ENCODE data around the gene SYCN.
"Not testable (repeated sequence)": the region's sequence is repeated elsewhere in the genome, so short reads cannot be mapped to it uniquely, and the experiment has no call there.

The SYCN gene

DNA sequence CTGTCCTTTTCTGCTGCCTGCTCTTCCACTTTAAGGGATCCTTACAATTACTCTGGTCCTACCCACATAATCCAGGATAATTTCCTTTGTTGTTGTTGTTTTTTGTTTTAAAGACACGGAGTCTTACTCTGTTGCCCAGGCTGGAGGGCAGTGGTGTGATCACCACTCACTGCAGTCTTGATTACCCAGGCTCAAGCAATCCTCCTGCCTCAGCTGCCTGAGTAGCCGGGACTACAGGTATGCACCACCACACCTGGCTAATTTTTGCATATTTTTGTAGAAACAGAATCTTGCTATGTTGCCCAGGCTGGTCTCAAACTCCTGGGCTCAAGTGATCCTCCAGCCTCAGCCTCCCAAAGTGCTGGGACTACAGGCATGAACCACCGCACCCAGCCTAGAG lies 11.3 kb upstream of the SYCN start:
- H3K4me1 ChIP-seq (ENCODE audit: control insufficient read depth in 2 of 2, insufficient read depth in 1 of 2, low read depth in 1 of 2, low read length in 2 of 2); H2BK120ac ChIP-seq (ENCODE audit: low read depth, low read length); H3K9me3 ChIP-seq (replicated peaks in 1 of 2; ENCODE audit: control insufficient read depth in 2 of 2, insufficient read depth in 1 of 2, low read depth in 1 of 2, low read length in 2 of 2); H2BK15ac ChIP-seq (ENCODE audit: low read length); H3K4me3 ChIP-seq (ENCODE audit: low read length in 2 of 2); H2BK12ac ChIP-seq (ENCODE audit: low read length); H2AK5ac ChIP-seq (ENCODE audit: low read depth, low read length); H3K27me3 ChIP-seq (ENCODE audit: control insufficient read depth in 3 of 3, insufficient read depth in 3 of 3, low read depth in 1 of 3, low read length in 3 of 3); H3K23ac ChIP-seq (ENCODE audit: low read depth, low read length, poor library complexity); H2BK5ac ChIP-seq (ENCODE audit: low read length); H3K4ac ChIP-seq (ENCODE audit: low read length); H3K18ac ChIP-seq (ENCODE audit: low read length); DNase-seq (ENCODE audit: low spot score); H3K79me1 ChIP-seq (ENCODE audit: low read depth, low read length); H3K14ac ChIP-seq (ENCODE audit: low read length); H4K8ac ChIP-seq (ENCODE audit: low read depth, low read length); H3K4me2 ChIP-seq (ENCODE audit: insufficient read depth, low read length, poor library complexity, severe bottlenecking); H4K91ac ChIP-seq (ENCODE audit: low read depth, low read length, poor library complexity); H3K36me3 ChIP-seq (replicated peaks in 1 of 2; ENCODE audit: control insufficient read depth in 2 of 2, insufficient read depth in 2 of 2, low read length in 2 of 2); H3K9ac ChIP-seq (ENCODE audit: low read depth, low read length, poor library complexity); H2AFZ ChIP-seq (ENCODE audit: low read length); H3K27ac ChIP-seq (replicated peaks; ENCODE audit: low read length): not testable (repeated sequence)
- no CpG with 5 or more reads among the region's 3 CpGs for WGBS, 2 donors (ENCODE audit: extremely low coverage in 2 of 2, insufficient read length in 2 of 2, insufficient replicate concordance in 1 of 2)

GRCh38 chr19:39212375-39212742 lies 8.3 kb upstream of the SYCN start:
- Histone ChIP-seq H2BK5ac (ENCODE audit: low read length) (no peak overlapping the region), H4K91ac (ENCODE audit: low read depth, low read length, poor library complexity) (no peak overlapping the region), H4K8ac (ENCODE audit: low read depth, low read length) (no peak overlapping the region), H2BK12ac (ENCODE audit: low read length) (no peak overlapping the region), H3K4me1 (ENCODE audit: control insufficient read depth in 2 of 2, insufficient read depth in 1 of 2, low read depth in 1 of 2, low read length in 2 of 2) (no peaks in the 10 kb centered on the region), H2AK5ac (ENCODE audit: low read depth, low read length) (no peak overlapping the region), H2BK15ac (ENCODE audit: low read length) (no peak overlapping the region), H3K23ac (ENCODE audit: low read depth, low read length, poor library complexity) (no peak overlapping the region), H3K9ac (ENCODE audit: low read depth, low read length, poor library complexity) (no peak overlapping the region), H3K9me3 (replicated peaks in 1 of 2; ENCODE audit: control insufficient read depth in 2 of 2, insufficient read depth in 1 of 2, low read depth in 1 of 2, low read length in 2 of 2) (peaks cover 2 to 4% of the 10 kb centered on the region in 2 donors), H3K18ac (ENCODE audit: low read length) (no peak overlapping the region), H3K4ac (ENCODE audit: low read length) (no peak overlapping the region), H2AFZ (ENCODE audit: low read length) (no peak overlapping the region), H3K27ac (replicated peaks; ENCODE audit: low read length) (no peak overlapping the region), H3K14ac (ENCODE audit: low read length) (no peak overlapping the region), H3K79me1 (ENCODE audit: low read depth, low read length) (peaks cover 2% of the 10 kb centered on the region), H3K4me2 (ENCODE audit: insufficient read depth, low read length, poor library complexity, severe bottlenecking) (no peak overlapping the region), H2BK120ac (ENCODE audit: low read depth, low read length) (no peak overlapping the region), H3K4me3 (ENCODE audit: low read length in 2 of 2) (no peak overlapping the region), H3K27me3 (ENCODE audit: control insufficient read depth in 3 of 3, insufficient read depth in 3 of 3, low read depth in 1 of 3, low read length in 3 of 3) (no peaks in the 10 kb centered on the region), H3K36me3 (replicated peaks in 1 of 2; ENCODE audit: control insufficient read depth in 2 of 2, insufficient read depth in 2 of 2, low read length in 2 of 2) (no peaks in the 10 kb centered on the region)
- no peak for DNase-seq (ENCODE audit: low spot score)
- no CpG with 5 or more reads among the region's 8 CpGs for WGBS, 2 donors (ENCODE audit: extremely low coverage in 2 of 2, insufficient read length in 2 of 2, insufficient replicate concordance in 1 of 2)

DNA sequence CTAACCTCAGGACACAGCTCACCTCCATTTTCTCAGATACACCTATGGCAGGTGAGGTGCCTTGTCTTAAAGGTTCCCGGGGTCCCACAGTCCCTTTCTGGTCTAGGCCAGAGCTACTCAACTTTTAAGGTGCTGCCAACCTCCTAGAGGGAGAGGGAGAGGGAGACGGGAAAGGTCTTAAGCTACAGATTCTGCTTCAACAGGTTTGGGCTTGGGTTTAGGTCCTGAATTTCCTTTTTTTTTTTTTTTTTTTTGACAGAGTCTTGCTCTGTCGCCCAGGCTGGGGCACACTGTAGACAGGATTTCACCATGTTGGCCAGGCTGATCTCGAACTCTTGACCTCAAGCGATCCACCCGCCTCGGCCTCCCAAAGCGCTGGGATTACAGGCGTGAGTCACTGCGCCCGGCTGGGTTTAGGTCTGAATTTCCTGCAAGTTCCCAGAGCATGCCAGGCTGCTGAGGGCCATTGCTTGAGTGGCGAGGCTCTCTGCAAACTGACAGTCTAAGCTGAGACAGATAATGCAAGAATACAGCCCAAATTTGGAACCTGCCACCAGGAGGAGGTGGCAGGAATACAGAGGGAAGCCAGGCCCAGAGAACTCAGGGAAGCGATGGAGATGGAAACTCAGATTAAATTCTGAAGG lies 7.8 kb upstream of the SYCN start:
- H2BK120ac ChIP-seq (ENCODE audit: low read depth, low read length) = no peak overlapping the region
- no peak for DNase-seq (ENCODE audit: low spot score)
- H3K27me3 ChIP-seq (ENCODE audit: control insufficient read depth in 3 of 3, insufficient read depth in 3 of 3, low read depth in 1 of 3, low read length in 3 of 3) = no peaks in the 10 kb centered on the region
- H3K18ac ChIP-seq (ENCODE audit: low read length) = no peak overlapping the region
- H4K8ac ChIP-seq (ENCODE audit: low read depth, low read length) = no peak overlapping the region
- no CpG with 5 or more reads among the region's 13 CpGs for WGBS, 2 donors (ENCODE audit: extremely low coverage in 2 of 2, insufficient read length in 2 of 2, insufficient replicate concordance in 1 of 2)
- H3K9me3 ChIP-seq (replicated peaks in 1 of 2; ENCODE audit: control insufficient read depth in 2 of 2, insufficient read depth in 1 of 2, low read depth in 1 of 2, low read length in 2 of 2) = peaks cover 0 to 4% of the 10 kb centered on the region in 2 donors
- H2BK5ac ChIP-seq (ENCODE audit: low read length) = no peak overlapping the region
- no peak overlapping the region for H2AK5ac ChIP-seq (ENCODE audit: low read depth, low read length)
- H2BK12ac ChIP-seq (ENCODE audit: low read length) = no peak overlapping the region
- H3K4me1 ChIP-seq (ENCODE audit: control insufficient read depth in 2 of 2, insufficient read depth in 1 of 2, low read depth in 1 of 2, low read length in 2 of 2) = no peaks in the 10 kb centered on the region
- H3K4ac ChIP-seq (ENCODE audit: low read length) = no peak overlapping the region
- no peak overlapping the region for H3K27ac ChIP-seq (replicated peaks; ENCODE audit: low read length)
- no peak overlapping the region for H2BK15ac ChIP-seq (ENCODE audit: low read length)
- H3K4me3 ChIP-seq (ENCODE audit: low read length in 2 of 2) = no peak overlapping the region
- H4K91ac ChIP-seq (ENCODE audit: low read depth, low read length, poor library complexity) = no peak overlapping the region
- no peak overlapping the region for H2AFZ ChIP-seq (ENCODE audit: low read length)
- no peak overlapping the region for H3K23ac ChIP-seq (ENCODE audit: low read depth, low read length, poor library complexity)
- H3K9ac ChIP-seq (ENCODE audit: low read depth, low read length, poor library complexity) = no peak overlapping the region
- peaks cover 2% of the 10 kb centered on the region for H3K79me1 ChIP-seq (ENCODE audit: low read depth, low read length)
- H3K14ac ChIP-seq (ENCODE audit: low read length) = no peak overlapping the region
- H3K36me3 ChIP-seq (replicated peaks in 1 of 2; ENCODE audit: control insufficient read depth in 2 of 2, insufficient read depth in 2 of 2, low read length in 2 of 2) = no peaks in the 10 kb centered on the region
- H3K4me2 ChIP-seq (ENCODE audit: insufficient read depth, low read length, poor library complexity, severe bottlenecking) = no peak overlapping the region

DNA sequence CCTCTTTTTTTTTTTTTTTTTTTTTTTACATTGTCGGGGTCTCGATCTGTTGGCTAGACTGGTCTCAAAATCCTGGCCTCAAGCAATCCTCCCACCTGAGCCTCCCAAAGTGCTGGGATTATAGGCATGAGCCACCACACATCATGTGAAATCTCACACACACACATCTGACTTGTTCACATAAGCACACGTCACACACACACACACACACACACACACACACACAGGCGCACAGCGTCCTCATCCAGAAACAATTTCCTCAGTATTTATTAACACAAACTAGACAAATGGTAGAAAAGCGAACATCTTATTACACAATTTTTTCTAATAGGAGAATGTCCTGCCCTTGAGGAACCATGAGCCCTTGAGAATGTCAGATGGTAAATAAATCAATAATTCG lies 5.1 kb upstream of the SYCN start:
- H3K27me3 ChIP-seq (ENCODE audit: control insufficient read depth in 3 of 3, insufficient read depth in 3 of 3, low read depth in 1 of 3, low read length in 3 of 3) = peaks cover 0 to under 1% (median 0%) of the 10 kb centered on the region in 3 experiments
- no peak overlapping the region for H3K4me3 ChIP-seq (ENCODE audit: low read length in 2 of 2)
- no peaks in the 10 kb centered on the region for H3K4me1 ChIP-seq (ENCODE audit: control insufficient read depth in 2 of 2, insufficient read depth in 1 of 2, low read depth in 1 of 2, low read length in 2 of 2)
- no peak overlapping the region for H3K4me2 ChIP-seq (ENCODE audit: insufficient read depth, low read length, poor library complexity, severe bottlenecking)
- H3K9me3 ChIP-seq (replicated peaks in 1 of 2; ENCODE audit: control insufficient read depth in 2 of 2, insufficient read depth in 1 of 2, low read depth in 1 of 2, low read length in 2 of 2) = no peaks in the 10 kb centered on the region
- no peak overlapping the region for H3K27ac ChIP-seq (replicated peaks; ENCODE audit: low read length)
- no peak overlapping the region for H2BK5ac ChIP-seq (ENCODE audit: low read length)
- H2BK120ac ChIP-seq (ENCODE audit: low read depth, low read length) = no peak overlapping the region
- peaks cover 2% of the 10 kb centered on the region for H3K79me1 ChIP-seq (ENCODE audit: low read depth, low read length)
- H4K8ac ChIP-seq (ENCODE audit: low read depth, low read length) = no peak overlapping the region
- no peak for DNase-seq (ENCODE audit: low spot score)
- no peak overlapping the region for H2AFZ ChIP-seq (ENCODE audit: low read length)
- H3K9ac ChIP-seq (ENCODE audit: low read depth, low read length, poor library complexity) = no peak overlapping the region
- no CpG with 5 or more reads among the region's 7 CpGs for WGBS, 2 donors (ENCODE audit: extremely low coverage in 2 of 2, insufficient read length in 2 of 2, insufficient replicate concordance in 1 of 2)
- H3K14ac ChIP-seq (ENCODE audit: low read length) = no peak overlapping the region
- H3K23ac ChIP-seq (ENCODE audit: low read depth, low read length, poor library complexity) = no peak overlapping the region
- H3K36me3 ChIP-seq (replicated peaks in 1 of 2; ENCODE audit: control insufficient read depth in 2 of 2, insufficient read depth in 2 of 2, low read length in 2 of 2) = no peaks in the 10 kb centered on the region
- no peak overlapping the region for H4K91ac ChIP-seq (ENCODE audit: low read depth, low read length, poor library complexity)
- H3K4ac ChIP-seq (ENCODE audit: low read length) = no peak overlapping the region
- H2AK5ac ChIP-seq (ENCODE audit: low read depth, low read length) = no peak overlapping the region
- H2BK12ac ChIP-seq (ENCODE audit: low read length) = no peak overlapping the region
- H2BK15ac ChIP-seq (ENCODE audit: low read length) = no peak overlapping the region
- H3K18ac ChIP-seq (ENCODE audit: low read length) = no peak overlapping the region
